Tibial artery (tissue), 4 donors: ENCODE results near the gene CGN.
"Not testable (repeated sequence)": the region's sequence is repeated elsewhere in the genome, so short reads cannot be mapped to it uniquely, and the experiment has no call there.

ENCODE experiments used
- DNase-seq, 2 donors: peaks; one replicate each; pipeline ENCODE4 v3.0.0-alpha.2; 2019
- H3K27ac ChIP-seq, 2 donors: fragments of 200-600 bp; sonication (generic) in 1 of 2; 1 replicate in 1 of 2; 2 replicates in 1 of 2; pipeline ENCODE4 v1.5.1; 2018 to 2019; ENCODE audit warnings: mild to moderate bottlenecking in 1 of 2
- H3K27me3 ChIP-seq, 2 donors: fragments of 200-600 bp; sonication (generic) in 1 of 2; one replicate each; pipeline versions ENCODE4 v1.5.1 to v1.6.0; 2016 to 2019
- H3K36me3 ChIP-seq, 3 donors: fragments of 200-600 bp; sonication (generic) in 2 of 3; one replicate each; pipeline ENCODE4 v1.5.1; 2016 to 2019; ENCODE audit warnings: mild to moderate bottlenecking in 2 of 3
- H3K4me1 ChIP-seq, 4 donors: fragments of 200-600 bp; sonication (generic) in 2 of 4; 1 replicate in 3 of 4; 2 replicates in 1 of 4; pipeline ENCODE4 v1.5.1; 2016 to 2019
- H3K4me3 ChIP-seq, 2 donors: fragments of 200-600 bp; sonication (generic) in 1 of 2; 1 replicate in 1 of 2; 2 replicates in 1 of 2; pipeline ENCODE4 v1.5.1; 2018 to 2019; ENCODE audit warnings: mild to moderate bottlenecking in 2 of 2
- H3K9me3 ChIP-seq, 3 donors: fragments of 200-600 bp; sonication (generic) in 1 of 3; one replicate each; pipeline ENCODE4 v1.5.1; 2016 to 2019
- CTCF ChIP-seq, 2 experiments: fragments of 200-600 bp in 1 of 2; fragments of 450-650 bp in 1 of 2; IDR thresholded peaks; one replicate each; pipeline ENCODE4 v1.5.1; 2017 to 2019; ENCODE audit warnings: antibody characterized with exemption in 2 of 2, mild to moderate bottlenecking in 1 of 2, moderate library complexity in 1 of 2
- intact Hi-C: fragments of 100-400 bp; cut with DNase I; formaldehyde crosslinking; loops from one replicate; pipeline ENCODE4 v1.15.0; 2023; ENCODE audit warnings: low total_unique reads

Gene CGN

GRCh38 chr1:151518431-151518830 lies 7.2 kb downstream of the CGN start:
- no peak for TF ChIP-seq CTCF (IDR thresholded peaks at IDR 0.05)
- H3K9me3 ChIP-seq, result no peaks in the 10 kb centered on the region
- H3K36me3 ChIP-seq, result peaks cover 0 to 13% (median 0%) of the 10 kb centered on the region in 3 donors
- H3K4me3 ChIP-seq, result no peak overlapping the region
- intact Hi-C loops, result no loop called here
- H3K27me3 ChIP-seq, result peaks cover 0 to 29% of the 10 kb centered on the region in 2 donors
- no peak for DNase-seq
- no peak overlapping the region for H3K27ac ChIP-seq
- H3K4me1 ChIP-seq, result no peaks in the 10 kb centered on the region

- H3K36me3 ChIP-seq, result peaks cover 0 to 13% (median 0%) of the 10 kb centered on the region in 3 donors
- DNase-seq, result no peak
- no peaks in the 10 kb centered on the region for H3K4me1 ChIP-seq
- no peaks in the 10 kb centered on the region for H3K9me3 ChIP-seq
- TF ChIP-seq CTCF (IDR thresholded peaks at IDR 0.05), result no peak
- no peak overlapping the region for H3K27ac ChIP-seq
- H3K4me3 ChIP-seq, result no peak overlapping the region
- intact Hi-C loops, result no loop called here
- H3K27me3 ChIP-seq, result peaks cover 0 to 28% of the 10 kb centered on the region in 2 donors
These were observed 7.7 kb downstream of the CGN start for GRCh38 chr1:151518936-151519335.

DNA sequence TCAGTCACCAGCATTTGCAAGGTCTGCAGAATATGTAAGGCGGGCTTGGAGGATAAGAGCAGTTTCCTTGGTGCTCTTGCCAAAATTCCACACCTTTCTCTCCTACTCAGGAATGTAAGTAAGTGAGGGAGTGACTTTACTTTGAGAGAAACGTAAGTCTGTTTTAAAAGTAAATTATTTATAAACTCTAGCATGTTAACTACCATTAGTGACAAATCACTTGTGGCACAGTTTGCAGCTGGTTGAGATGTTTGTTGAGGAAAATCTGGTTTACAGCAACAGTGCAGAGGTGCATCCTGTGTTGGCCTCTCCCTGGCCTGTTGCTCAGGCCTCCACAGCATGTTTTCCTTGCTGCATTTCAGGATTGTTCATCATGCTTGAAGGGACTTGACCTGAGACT lies 8.5 kb downstream of the CGN start:
- peaks cover 0 to 16% (median 0%) of the 10 kb centered on the region in 3 donors for H3K36me3 ChIP-seq
- no peak overlapping the region for H3K4me3 ChIP-seq
- intact Hi-C loops, result no loop called here
- no peak for DNase-seq
- H3K27me3 ChIP-seq, result peaks cover 0 to 23% of the 10 kb centered on the region in 2 donors
- H3K9me3 ChIP-seq, result no peaks in the 10 kb centered on the region
- no peaks in the 10 kb centered on the region for H3K4me1 ChIP-seq
- no peak overlapping the region for H3K27ac ChIP-seq
- TF ChIP-seq CTCF (IDR thresholded peaks at IDR 0.05), result no peak

- intact Hi-C loops, result no loop called here
- no peak for TF ChIP-seq CTCF (IDR thresholded peaks at IDR 0.05)
- Histone ChIP-seq H3K27ac (no peak overlapping the region), H3K9me3 (no peaks in the 10 kb centered on the region), H3K36me3 (peaks cover 0 to 23% (median 0%) of the 10 kb centered on the region in 3 donors), H3K27me3 (peaks cover 0 to 19% of the 10 kb centered on the region in 2 donors), H3K4me1 (no peaks in the 10 kb centered on the region), H3K4me3 (no peak overlapping the region)
- no peak for DNase-seq
These were observed 9.2 kb downstream of the CGN start for GRCh38 chr1:151520359-151520758.

GRCh38 chr1:151522427-151522826 lies 11.2 kb downstream of the CGN start:
- H3K4me1 ChIP-seq, H3K4me3 ChIP-seq, H3K9me3 ChIP-seq, intact Hi-C loops, DNase-seq, H3K27ac ChIP-seq: not testable (repeated sequence)
- peaks cover 0 to 17% of the 10 kb centered on the region in 2 donors for H3K27me3 ChIP-seq
- peaks cover 0 to 27% (median 0%) of the 10 kb centered on the region in 3 donors for H3K36me3 ChIP-seq

DNA sequence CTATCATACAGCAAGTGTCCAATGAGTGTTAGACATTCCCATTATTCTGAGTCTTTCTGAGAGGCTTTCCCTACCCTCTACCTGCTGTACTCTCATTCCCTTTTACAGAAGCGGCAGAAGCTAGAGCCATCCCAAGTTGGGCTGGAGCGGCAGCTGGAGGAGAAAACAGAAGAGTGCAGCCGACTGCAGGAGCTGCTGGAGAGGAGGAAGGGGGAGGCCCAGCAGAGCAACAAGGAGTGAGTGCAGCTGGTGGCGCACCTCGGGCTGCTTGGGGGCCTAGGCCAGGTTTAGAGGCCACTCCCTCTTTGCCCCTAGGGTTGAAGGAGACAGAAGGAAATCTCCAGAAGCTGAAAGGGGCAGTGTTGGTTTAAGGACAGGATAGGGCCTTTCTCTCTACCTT lies 12.1 kb downstream of the CGN start:
- intact Hi-C loops, result no loop called here
- Histone ChIP-seq H3K4me1 (no peaks in the 10 kb centered on the region), H3K27ac (no peak overlapping the region), H3K36me3 (peaks cover 0 to 27% (median 0%) of the 10 kb centered on the region in 3 donors), H3K4me3 (no peak overlapping the region), H3K27me3 (peaks cover 0 to 15% of the 10 kb centered on the region in 2 donors), H3K9me3 (no peaks in the 10 kb centered on the region)
- TF ChIP-seq CTCF (IDR thresholded peaks at IDR 0.05), result no peak
- no peak for DNase-seq
